ENCODE data around the gene M1AP.

The M1AP gene

DNA sequence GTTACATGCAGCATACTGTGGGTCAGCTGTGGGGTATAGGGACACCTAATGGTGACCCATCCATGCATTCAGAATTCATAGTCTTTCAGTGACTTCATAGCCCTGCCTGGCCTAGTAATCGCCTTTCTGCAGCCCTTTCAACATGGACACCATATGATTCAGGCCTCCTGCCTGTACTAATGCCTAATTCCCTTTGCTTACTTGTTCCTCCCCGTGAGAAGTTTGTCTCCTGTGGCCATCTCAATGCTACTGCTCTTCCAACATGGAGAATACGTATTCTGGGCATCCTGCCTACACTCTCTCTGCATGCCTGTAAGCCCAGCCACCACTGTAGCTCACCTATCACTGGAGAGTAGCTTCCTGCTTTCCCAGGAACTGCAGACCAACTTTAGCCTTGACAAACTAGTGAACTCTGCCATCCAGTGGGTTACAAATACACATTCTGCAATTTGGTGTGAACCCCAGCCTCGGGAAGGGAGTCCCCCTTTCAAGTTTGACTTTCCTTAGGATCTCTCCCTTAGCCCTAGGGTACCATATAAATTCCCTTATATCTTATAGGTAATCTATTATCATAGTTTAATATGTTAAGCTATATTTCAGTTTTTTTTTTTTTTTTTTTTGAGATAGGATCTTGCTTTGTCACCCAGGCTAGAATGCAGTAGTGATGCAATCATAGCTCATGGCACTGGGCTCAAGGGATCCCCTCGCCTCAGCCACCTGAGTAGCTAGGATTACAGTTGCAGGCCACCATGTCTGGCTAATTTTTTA lies 22.3 kb downstream of the M1AP start:
- Histone ChIP-seq H3K27me3 (ENCODE audit: control insufficient read depth in 3 of 3, insufficient read depth in 3 of 3, low read depth in 1 of 3, low read length in 3 of 3) (no peaks in the 10 kb centered on the region), H2BK15ac (ENCODE audit: low read length) (no peak overlapping the region), H3K18ac (ENCODE audit: low read length) (no peak overlapping the region), H2BK5ac (ENCODE audit: low read length) (no peak overlapping the region), H2AK5ac (ENCODE audit: low read depth, low read length) (no peak overlapping the region), H3K4me3 (ENCODE audit: low read length in 2 of 2) (no peak overlapping the region), H4K8ac (ENCODE audit: low read depth, low read length) (no peak overlapping the region), H2AFZ (ENCODE audit: low read length) (peak overlapping the region; percentile 16), H3K4ac (ENCODE audit: low read length) (no peak overlapping the region), H3K14ac (ENCODE audit: low read length) (no peak overlapping the region), H2BK120ac (ENCODE audit: low read depth, low read length) (no peak overlapping the region), H3K79me1 (ENCODE audit: low read depth, low read length) (no peaks in the 10 kb centered on the region), H3K4me2 (ENCODE audit: insufficient read depth, low read length, poor library complexity, severe bottlenecking) (no peak overlapping the region), H3K4me1 (ENCODE audit: control insufficient read depth in 2 of 2, insufficient read depth in 1 of 2, low read depth in 1 of 2, low read length in 2 of 2) (no peaks in the 10 kb centered on the region), H3K9me3 (replicated peaks in 1 of 2; ENCODE audit: control insufficient read depth in 2 of 2, insufficient read depth in 1 of 2, low read depth in 1 of 2, low read length in 2 of 2) (no peaks in the 10 kb centered on the region), H3K23ac (ENCODE audit: low read depth, low read length, poor library complexity) (no peak overlapping the region), H3K36me3 (replicated peaks in 1 of 2; ENCODE audit: control insufficient read depth in 2 of 2, insufficient read depth in 2 of 2, low read length in 2 of 2) (no peaks in the 10 kb centered on the region), H3K27ac (replicated peaks; ENCODE audit: low read length) (no peak overlapping the region), H2BK12ac (ENCODE audit: low read length) (no peak overlapping the region), H3K9ac (ENCODE audit: low read depth, low read length, poor library complexity) (no peak overlapping the region), H4K91ac (ENCODE audit: low read depth, low read length, poor library complexity) (no peak overlapping the region)
- DNase-seq (ENCODE audit: low spot score) = no peak
- WGBS, 2 donors (ENCODE audit: extremely low coverage in 2 of 2, insufficient read length in 2 of 2, insufficient replicate concordance in 1 of 2) = no CpG with 5 or more reads among the region's 5 CpGs

DNA sequence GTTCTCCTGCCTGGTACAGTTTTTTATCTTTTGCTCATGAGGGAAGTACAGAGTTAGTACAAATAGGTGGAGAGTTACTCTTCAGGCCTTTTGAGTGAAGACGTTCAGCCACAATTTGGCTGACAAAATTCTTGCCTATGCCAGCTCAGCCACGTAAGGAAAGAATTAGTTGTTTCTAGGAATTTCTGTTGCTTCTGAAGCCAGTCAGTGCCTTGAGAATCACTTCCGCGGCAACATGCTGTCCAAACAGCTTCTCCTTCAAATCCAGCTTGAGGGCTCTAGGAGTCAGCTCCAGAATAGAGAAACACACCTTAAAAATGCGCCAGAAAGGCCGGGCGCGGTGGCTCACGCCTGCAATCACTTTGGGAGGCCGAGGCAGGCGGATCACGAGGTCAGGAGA lies 27.5 kb downstream of the M1AP start:
- Histone ChIP-seq H2BK120ac (ENCODE audit: low read depth, low read length) (no peak overlapping the region), H3K4me1 (ENCODE audit: control insufficient read depth in 2 of 2, insufficient read depth in 1 of 2, low read depth in 1 of 2, low read length in 2 of 2) (peaks cover 0 to 8% of the 10 kb centered on the region in 2 donors), H4K91ac (ENCODE audit: low read depth, low read length, poor library complexity) (no peak overlapping the region), H3K4me2 (ENCODE audit: insufficient read depth, low read length, poor library complexity, severe bottlenecking) (no peak overlapping the region), H3K36me3 (replicated peaks in 1 of 2; ENCODE audit: control insufficient read depth in 2 of 2, insufficient read depth in 2 of 2, low read length in 2 of 2) (no peaks in the 10 kb centered on the region), H2AK5ac (ENCODE audit: low read depth, low read length) (no peak overlapping the region), H2BK12ac (ENCODE audit: low read length) (no peak overlapping the region), H3K4ac (ENCODE audit: low read length) (no peak overlapping the region), H3K23ac (ENCODE audit: low read depth, low read length, poor library complexity) (no peak overlapping the region), H3K9ac (ENCODE audit: low read depth, low read length, poor library complexity) (no peak overlapping the region), H2AFZ (ENCODE audit: low read length) (no peak overlapping the region), H4K8ac (ENCODE audit: low read depth, low read length) (no peak overlapping the region), H3K4me3 (ENCODE audit: low read length in 2 of 2) (no peak overlapping the region), H3K27ac (replicated peaks; ENCODE audit: low read length) (no peak overlapping the region), H2BK15ac (ENCODE audit: low read length) (no peak overlapping the region), H3K79me1 (ENCODE audit: low read depth, low read length) (no peaks in the 10 kb centered on the region), H2BK5ac (ENCODE audit: low read length) (no peak overlapping the region), H3K14ac (ENCODE audit: low read length) (no peak overlapping the region), H3K27me3 (ENCODE audit: control insufficient read depth in 3 of 3, insufficient read depth in 3 of 3, low read depth in 1 of 3, low read length in 3 of 3) (peaks cover 0 to 21% (median 0%) of the 10 kb centered on the region in 3 experiments), H3K9me3 (replicated peaks in 1 of 2; ENCODE audit: control insufficient read depth in 2 of 2, insufficient read depth in 1 of 2, low read depth in 1 of 2, low read length in 2 of 2) (no peaks in the 10 kb centered on the region), H3K18ac (ENCODE audit: low read length) (no peak overlapping the region)
- DNase-seq (ENCODE audit: low spot score) = no peak
- no CpG with 5 or more reads among the region's 12 CpGs for WGBS, 2 donors (ENCODE audit: extremely low coverage in 2 of 2, insufficient read length in 2 of 2, insufficient replicate concordance in 1 of 2)

DNA sequence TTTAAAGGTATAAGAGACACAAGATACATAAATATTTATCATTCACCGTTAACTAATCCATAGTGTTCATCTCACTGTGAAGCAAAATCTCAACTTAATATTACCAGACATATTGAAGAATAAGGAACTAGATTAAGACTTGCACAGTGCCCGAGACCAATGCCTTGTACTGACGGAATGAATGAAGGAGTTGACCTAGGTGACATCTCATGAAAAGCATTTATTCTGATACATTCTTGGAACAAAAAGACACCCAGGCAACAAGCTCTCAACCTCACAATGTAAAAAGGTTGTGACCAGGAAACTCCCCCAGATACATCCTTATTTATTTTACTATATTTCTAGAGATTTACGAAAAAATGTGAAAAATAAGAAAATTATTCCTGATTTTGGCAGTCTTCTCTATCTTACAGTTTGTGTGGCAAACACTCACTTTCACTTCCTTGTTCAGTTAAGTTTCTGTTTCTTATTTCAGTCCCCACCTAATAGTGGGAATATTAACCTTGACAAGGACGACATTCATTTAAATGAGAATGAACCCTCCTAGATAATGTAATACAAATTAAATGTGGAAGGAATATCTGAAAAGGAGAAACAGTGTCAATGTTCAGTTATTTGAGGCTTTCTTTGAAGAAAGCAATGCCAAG lies 28.4 kb downstream of the M1AP start:
- Histone ChIP-seq H3K4me1 (ENCODE audit: control insufficient read depth in 2 of 2, insufficient read depth in 1 of 2, low read depth in 1 of 2, low read length in 2 of 2) (peaks cover 0 to 8% of the 10 kb centered on the region in 2 donors), H2BK120ac (ENCODE audit: low read depth, low read length) (no peak overlapping the region), H2AK5ac (ENCODE audit: low read depth, low read length) (no peak overlapping the region), H3K27ac (replicated peaks; ENCODE audit: low read length) (no peak overlapping the region), H3K79me1 (ENCODE audit: low read depth, low read length) (no peaks in the 10 kb centered on the region), H2BK12ac (ENCODE audit: low read length) (no peak overlapping the region), H3K9ac (ENCODE audit: low read depth, low read length, poor library complexity) (no peak overlapping the region), H3K4me3 (ENCODE audit: low read length in 2 of 2) (no peak overlapping the region), H2BK15ac (ENCODE audit: low read length) (no peak overlapping the region), H3K9me3 (replicated peaks in 1 of 2; ENCODE audit: control insufficient read depth in 2 of 2, insufficient read depth in 1 of 2, low read depth in 1 of 2, low read length in 2 of 2) (no peaks in the 10 kb centered on the region), H4K8ac (ENCODE audit: low read depth, low read length) (no peak overlapping the region), H3K4ac (ENCODE audit: low read length) (no peak overlapping the region), H2AFZ (ENCODE audit: low read length) (no peak overlapping the region), H3K36me3 (replicated peaks in 1 of 2; ENCODE audit: control insufficient read depth in 2 of 2, insufficient read depth in 2 of 2, low read length in 2 of 2) (no peaks in the 10 kb centered on the region), H3K27me3 (ENCODE audit: control insufficient read depth in 3 of 3, insufficient read depth in 3 of 3, low read depth in 1 of 3, low read length in 3 of 3) (peaks cover 0 to 23% (median 0%) of the 10 kb centered on the region in 3 experiments), H3K18ac (ENCODE audit: low read length) (no peak overlapping the region), H3K23ac (ENCODE audit: low read depth, low read length, poor library complexity) (no peak overlapping the region), H3K4me2 (ENCODE audit: insufficient read depth, low read length, poor library complexity, severe bottlenecking) (no peak overlapping the region), H3K14ac (ENCODE audit: low read length) (no peak overlapping the region), H4K91ac (ENCODE audit: low read depth, low read length, poor library complexity) (no peak overlapping the region), H2BK5ac (ENCODE audit: low read length) (no peak overlapping the region)
- no CpG with 5 or more reads among the region's 5 CpGs for WGBS, 2 donors (ENCODE audit: extremely low coverage in 2 of 2, insufficient read length in 2 of 2, insufficient replicate concordance in 1 of 2)
- no peak for DNase-seq (ENCODE audit: low spot score)

DNA sequence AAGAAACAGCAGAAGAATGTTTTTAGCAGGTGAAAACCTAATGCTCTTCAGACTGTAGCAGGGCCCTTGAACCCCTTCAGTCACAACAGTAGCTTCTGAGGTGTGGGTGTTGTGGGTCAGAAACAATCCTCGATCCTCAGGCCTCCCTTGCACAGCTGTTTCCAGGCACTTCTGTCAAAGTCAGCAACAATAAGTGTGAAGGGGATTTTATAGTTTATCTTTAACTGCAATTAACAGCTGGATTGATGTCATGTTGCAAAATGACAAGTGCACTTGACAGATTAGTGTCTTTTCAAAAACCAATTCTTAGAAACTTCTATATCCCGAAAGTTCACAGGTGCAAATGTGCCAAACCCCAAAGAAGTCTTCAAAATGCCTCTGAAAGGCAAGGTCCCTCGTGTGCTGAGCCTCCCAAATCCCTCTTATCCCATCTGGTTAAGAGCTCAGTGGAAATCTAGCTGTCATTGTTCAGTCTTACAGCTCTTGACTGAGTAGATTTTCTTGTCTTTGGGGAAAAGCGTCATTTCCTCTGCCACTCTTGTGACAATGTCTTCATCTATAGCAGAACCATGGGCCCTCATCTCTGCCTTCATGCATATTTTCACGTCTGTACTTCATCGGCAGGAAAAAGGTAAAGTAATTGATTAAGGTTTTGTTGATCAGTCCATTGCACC lies 29.6 kb downstream of the M1AP start:
- H3K4me2 ChIP-seq (ENCODE audit: insufficient read depth, low read length, poor library complexity, severe bottlenecking) = no peak overlapping the region
- no peaks in the 10 kb centered on the region for H3K79me1 ChIP-seq (ENCODE audit: low read depth, low read length)
- no peaks in the 10 kb centered on the region for H3K9me3 ChIP-seq (replicated peaks in 1 of 2; ENCODE audit: control insufficient read depth in 2 of 2, insufficient read depth in 1 of 2, low read depth in 1 of 2, low read length in 2 of 2)
- no peak overlapping the region for H2BK5ac ChIP-seq (ENCODE audit: low read length)
- peaks cover 0 to 8% of the 10 kb centered on the region in 2 donors for H3K4me1 ChIP-seq (ENCODE audit: control insufficient read depth in 2 of 2, insufficient read depth in 1 of 2, low read depth in 1 of 2, low read length in 2 of 2)
- H2BK15ac ChIP-seq (ENCODE audit: low read length) = no peak overlapping the region
- H3K27me3 ChIP-seq (ENCODE audit: control insufficient read depth in 3 of 3, insufficient read depth in 3 of 3, low read depth in 1 of 3, low read length in 3 of 3) = peaks cover 0 to 35% (median 0%) of the 10 kb centered on the region in 3 experiments
- no peaks in the 10 kb centered on the region for H3K36me3 ChIP-seq (replicated peaks in 1 of 2; ENCODE audit: control insufficient read depth in 2 of 2, insufficient read depth in 2 of 2, low read length in 2 of 2)
- H2BK12ac ChIP-seq (ENCODE audit: low read length) = no peak overlapping the region
- no peak overlapping the region for H2AFZ ChIP-seq (ENCODE audit: low read length)
- H4K8ac ChIP-seq (ENCODE audit: low read depth, low read length) = no peak overlapping the region
- no peak overlapping the region for H3K4me3 ChIP-seq (ENCODE audit: low read length in 2 of 2)
- no CpG with 5 or more reads among the region's 6 CpGs for WGBS, 2 donors (ENCODE audit: extremely low coverage in 2 of 2, insufficient read length in 2 of 2, insufficient replicate concordance in 1 of 2)
- H4K91ac ChIP-seq (ENCODE audit: low read depth, low read length, poor library complexity) = no peak overlapping the region
- no peak overlapping the region for H3K27ac ChIP-seq (replicated peaks; ENCODE audit: low read length)
- H2AK5ac ChIP-seq (ENCODE audit: low read depth, low read length) = no peak overlapping the region
- H3K14ac ChIP-seq (ENCODE audit: low read length) = no peak overlapping the region
- H3K23ac ChIP-seq (ENCODE audit: low read depth, low read length, poor library complexity) = no peak overlapping the region
- no peak overlapping the region for H3K4ac ChIP-seq (ENCODE audit: low read length)
- H3K9ac ChIP-seq (ENCODE audit: low read depth, low read length, poor library complexity) = no peak overlapping the region
- no peak overlapping the region for H3K18ac ChIP-seq (ENCODE audit: low read length)
- DNase-seq (ENCODE audit: low spot score) = no peak
- no peak overlapping the region for H2BK120ac ChIP-seq (ENCODE audit: low read depth, low read length)

All from neuronal stem cell (in vitro differentiated cells).